Activated T-helper 1 cell treated with anti-CD3 and anti-CD28 coated beads, Interleukin-12 subunit alpha, Interleukin-12 subunit beta, Interleukin-2, Interleukin-4 antibody, amounts not matched to agents 30 ng/mL and 10 ng/mL and 1 ng/mL, durations not matched to agents 14 hours and 24 hours and 36 hours (primary cell): Measurements from ENCODE around the gene ARHGAP18. TPM values are rescaled to one million over a fixed set of nuclear protein-coding genes. Genes with fewer than 3 reads are reported as not detected.
"Not testable (repeated sequence)": the region's sequence is repeated elsewhere in the genome, so short reads cannot be mapped to it uniquely, and the experiment has no call there.

ENCODE experiments used
- DNase-seq: peaks from one replicate; pipeline ENCODE4 v3.0.0; 2021; ENCODE audit warnings: low spot score
- H3K27ac Mint-ChIP-seq: one replicate; pipeline ENCODE4 v1.8.0; 2021; ENCODE audit warnings: mild to moderate bottlenecking, mixed read lengths
- H3K27me3 Mint-ChIP-seq: one replicate; pipeline ENCODE4 v1.8.0; 2022; ENCODE audit warnings: mild to moderate bottlenecking, moderate library complexity, mixed read lengths; ENCODE audit not compliant: insufficient read depth
- H3K36me3 Mint-ChIP-seq: one replicate; pipeline ENCODE4 v1.8.0; 2021; ENCODE audit warnings: low read depth, mixed read lengths
- H3K4me1 Mint-ChIP-seq: one replicate; pipeline ENCODE4 v1.8.0; 2021; ENCODE audit warnings: low read depth, mixed read lengths
- H3K4me3 Mint-ChIP-seq: one replicate; pipeline ENCODE4 v1.8.0; 2021; ENCODE audit warnings: mild to moderate bottlenecking, moderate library complexity, mixed read lengths
- H3K9me3 Mint-ChIP-seq: one replicate; pipeline ENCODE4 v1.8.0; 2021; ENCODE audit warnings: mixed read lengths
- intact Hi-C: fragments of 100-400 bp; cut with micrococcal nuclease; formaldehyde crosslinking; loops from one replicate; pipeline ENCODE4 v1.15.1; 2024
- total RNA-seq: library from RNA; stranded (reverse); gene quantifications from 2 replicates; pipeline ENCODE4 v1.2.3, GENCODE V29; 2022

Gene ARHGAP18
- total RNA-seq, 1 donor from 2014 or later = 5.0 TPM

GRCh38 chr6:129592516-129593232 lies 117.3 kb downstream of the ARHGAP18 start:
- intact Hi-C loops = loop anchor here (10.0 kb wide), 1 partner anchor 692 kb away; no protein-coding TSS in a partner anchor
- H3K36me3 Mint-ChIP-seq = peaks cover 5% of the 10 kb centered on the region
- no peaks in the 10 kb centered on the region for H3K4me1 Mint-ChIP-seq
- DNase-seq = no peak
- H3K27me3 Mint-ChIP-seq = no peaks in the 10 kb centered on the region
- H3K27ac Mint-ChIP-seq = no peak overlapping the region
- no peak overlapping the region for H3K4me3 Mint-ChIP-seq
- peaks cover 4% of the 10 kb centered on the region for H3K9me3 Mint-ChIP-seq

- Mint-ChIP-seq H3K27ac (no peak overlapping the region), H3K27me3 (no peaks in the 10 kb centered on the region), H3K4me1 (no peaks in the 10 kb centered on the region), H3K9me3 (peaks cover 9% of the 10 kb centered on the region), H3K4me3 (no peak overlapping the region), H3K36me3 (peaks cover 5% of the 10 kb centered on the region)
- no peak for DNase-seq
- intact Hi-C loops = loop anchor here (10.0 kb wide), 1 partner anchor 694 kb away; no protein-coding TSS in a partner anchor
These were observed 119.5 kb downstream of the ARHGAP18 start for GRCh38 chr6:129590408-129591022.

- peaks cover 9% of the 10 kb centered on the region for H3K9me3 Mint-ChIP-seq
- intact Hi-C loops = no loop called here
- no peak for DNase-seq
- H3K4me1 Mint-ChIP-seq = no peaks in the 10 kb centered on the region
- H3K27ac Mint-ChIP-seq = no peak overlapping the region
- H3K36me3 Mint-ChIP-seq = peaks cover 5% of the 10 kb centered on the region
- no peaks in the 10 kb centered on the region for H3K27me3 Mint-ChIP-seq
- H3K4me3 Mint-ChIP-seq = no peak overlapping the region
These were observed 123.2 kb downstream of the ARHGAP18 start for GRCh38 chr6:129586815-129587214.

- Mint-ChIP-seq H3K9me3 (peaks cover 9% of the 10 kb centered on the region), H3K4me3 (no peak overlapping the region)
These were observed 126.1 kb downstream of the ARHGAP18 start for GRCh38 chr6:129583866-129584265.

GRCh38 chr6:129578315-129578714 lies 131.7 kb downstream of the ARHGAP18 start:
- H3K36me3 Mint-ChIP-seq = peaks cover 1% of the 10 kb centered on the region
- H3K4me1 Mint-ChIP-seq = peaks cover 9% of the 10 kb centered on the region
- H3K27ac Mint-ChIP-seq = no peak overlapping the region
- intact Hi-C loops = no loop called here
- H3K27me3 Mint-ChIP-seq = peaks cover 4% of the 10 kb centered on the region
- peaks cover 4% of the 10 kb centered on the region for H3K9me3 Mint-ChIP-seq
- no peak for DNase-seq
- no peak overlapping the region for H3K4me3 Mint-ChIP-seq

More at GRCh38 chr6:129583866-129584265, 126.1 kb downstream of the ARHGAP18 start:
- Mint-ChIP-seq H3K27me3 (no peaks in the 10 kb centered on the region), H3K36me3 (peaks cover 1% of the 10 kb centered on the region), H3K4me1 (no peaks in the 10 kb centered on the region), H3K27ac (no peak overlapping the region)
- DNase-seq = no peak
- intact Hi-C loops = no loop called here

GRCh38 chr6:129577691-129578090 lies 132.3 kb downstream of the ARHGAP18 start:
- DNase-seq = no peak
- Mint-ChIP-seq H3K4me3 (no peak overlapping the region), H3K36me3 (peaks cover 1% of the 10 kb centered on the region), H3K9me3 (peaks cover 4% of the 10 kb centered on the region), H3K27me3 (peaks cover 6% of the 10 kb centered on the region), H3K4me1 (peaks cover 9% of the 10 kb centered on the region), H3K27ac (no peak overlapping the region)
- intact Hi-C loops = no loop called here

- Mint-ChIP-seq H3K4me3 (no peak overlapping the region), H3K27me3 (peaks cover 10% of the 10 kb centered on the region), H3K4me1 (peaks cover 9% of the 10 kb centered on the region), H3K27ac (no peak overlapping the region), H3K36me3 (peaks cover 1% of the 10 kb centered on the region), H3K9me3 (peaks cover 9% of the 10 kb centered on the region)
- intact Hi-C loops = no loop called here
- DNase-seq = no peak
These were observed 133.5 kb downstream of the ARHGAP18 start for GRCh38 chr6:129576456-129576855.

- DNase-seq = no peak
- Mint-ChIP-seq H3K36me3 (peaks cover 1% of the 10 kb centered on the region), H3K27ac (no peak overlapping the region), H3K27me3 (peaks cover 12% of the 10 kb centered on the region), H3K4me3 (no peak overlapping the region), H3K4me1 (peaks cover 9% of the 10 kb centered on the region), H3K9me3 (peaks cover 9% of the 10 kb centered on the region)
- intact Hi-C loops = loop anchor here (1.0 kb wide), 1 partner anchor 76 kb away; no protein-coding TSS in a partner anchor
These were observed 134.4 kb downstream of the ARHGAP18 start for GRCh38 chr6:129575378-129576118.

- H3K4me1 Mint-ChIP-seq, H3K36me3 Mint-ChIP-seq, H3K9me3 Mint-ChIP-seq, DNase-seq, H3K27ac Mint-ChIP-seq, H3K4me3 Mint-ChIP-seq: not testable (repeated sequence)
- intact Hi-C loops = loop anchor here (1.0 kb wide), 1 partner anchor 75 kb away; no protein-coding TSS in a partner anchor
- H3K27me3 Mint-ChIP-seq = peaks cover 12% of the 10 kb centered on the region
These were observed 135.4 kb downstream of the ARHGAP18 start for GRCh38 chr6:129574605-129575004.

- intact Hi-C loops, H3K27ac Mint-ChIP-seq, DNase-seq, H3K36me3 Mint-ChIP-seq, H3K9me3 Mint-ChIP-seq, H3K4me1 Mint-ChIP-seq, H3K4me3 Mint-ChIP-seq: not testable (repeated sequence)
- H3K27me3 Mint-ChIP-seq = peaks cover 12% of the 10 kb centered on the region
These were observed 139.0 kb downstream of the ARHGAP18 start for GRCh38 chr6:129570929-129571328.

- H3K9me3 Mint-ChIP-seq = peaks cover 5% of the 10 kb centered on the region
- H3K4me1 Mint-ChIP-seq = no peaks in the 10 kb centered on the region
- peaks cover 13% of the 10 kb centered on the region for H3K27me3 Mint-ChIP-seq
- H3K27ac Mint-ChIP-seq = no peak overlapping the region
- no peak overlapping the region for H3K4me3 Mint-ChIP-seq
- intact Hi-C loops = no loop called here
- no peak for DNase-seq
- peaks cover 1% of the 10 kb centered on the region for H3K36me3 Mint-ChIP-seq
These were observed 142.0 kb downstream of the ARHGAP18 start for GRCh38 chr6:129568015-129568414.

- Mint-ChIP-seq H3K36me3 (peaks cover 1% of the 10 kb centered on the region), H3K27me3 (peaks cover 14% of the 10 kb centered on the region), H3K27ac (no peak overlapping the region), H3K4me1 (no peaks in the 10 kb centered on the region), H3K4me3 (no peak overlapping the region), H3K9me3 (peaks cover 5% of the 10 kb centered on the region)
- intact Hi-C loops = loop anchor here (1.0 to 2.0 kb wide), 3 partner anchors 68 to 843 kb away; no protein-coding TSS in a partner anchor
- DNase-seq = peak; percentile 9
These were observed 142.6 kb downstream of the ARHGAP18 start for GRCh38 chr6:129567374-129567773.
